Measurements from ENCODE around the gene MRPS5.
"Not testable (repeated sequence)": the region's sequence is repeated elsewhere in the genome, so short reads cannot be mapped to it uniquely, and the experiment has no call there.

MRPS5 gene

DNA sequence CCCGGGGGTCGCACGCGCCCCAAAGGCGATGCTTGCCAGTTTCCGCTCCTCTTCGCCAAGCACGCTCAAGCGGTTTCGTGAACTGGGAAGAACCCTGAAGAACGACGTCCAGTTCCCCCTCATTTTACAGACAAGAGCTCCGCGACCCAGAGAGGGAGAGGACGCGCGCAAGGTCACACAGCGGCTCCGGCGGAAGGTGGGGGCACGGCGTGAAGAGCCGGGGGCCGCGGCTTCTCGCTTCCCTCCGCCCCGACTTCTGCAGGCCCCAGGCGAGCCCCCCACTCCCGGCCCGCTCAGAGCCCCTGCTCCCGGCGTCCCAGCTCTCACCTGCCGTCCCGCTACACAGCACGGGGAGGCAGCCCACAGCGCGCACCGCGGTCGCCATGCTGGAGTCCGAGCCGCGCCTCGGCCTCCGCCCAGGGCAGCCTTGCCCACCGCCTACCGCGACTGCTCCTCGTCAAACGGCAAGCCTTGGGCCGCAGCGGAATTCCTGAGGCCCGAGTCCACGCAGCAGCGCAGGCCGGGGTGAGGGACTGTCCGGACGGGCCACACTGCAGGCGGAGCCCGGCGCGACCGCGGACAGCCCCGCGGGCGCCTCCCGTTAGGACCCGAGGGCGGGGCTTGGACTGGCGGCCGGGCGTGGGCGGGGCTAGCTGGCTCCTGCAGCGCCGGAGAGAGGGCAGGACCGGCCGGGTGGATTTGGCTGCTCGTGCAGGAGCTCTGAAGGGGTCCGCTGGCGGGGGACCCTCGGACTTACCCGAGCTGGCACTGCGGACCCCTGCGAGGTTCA lies at the start of gene MRPS5:
Gene MRPS5 (minus strand): TSS at position 402 of the 790 bp plus-strand sequence. CDS start 17 bp downstream, at position 385.
- peak; percentile 91 for DNase-seq

DNA sequence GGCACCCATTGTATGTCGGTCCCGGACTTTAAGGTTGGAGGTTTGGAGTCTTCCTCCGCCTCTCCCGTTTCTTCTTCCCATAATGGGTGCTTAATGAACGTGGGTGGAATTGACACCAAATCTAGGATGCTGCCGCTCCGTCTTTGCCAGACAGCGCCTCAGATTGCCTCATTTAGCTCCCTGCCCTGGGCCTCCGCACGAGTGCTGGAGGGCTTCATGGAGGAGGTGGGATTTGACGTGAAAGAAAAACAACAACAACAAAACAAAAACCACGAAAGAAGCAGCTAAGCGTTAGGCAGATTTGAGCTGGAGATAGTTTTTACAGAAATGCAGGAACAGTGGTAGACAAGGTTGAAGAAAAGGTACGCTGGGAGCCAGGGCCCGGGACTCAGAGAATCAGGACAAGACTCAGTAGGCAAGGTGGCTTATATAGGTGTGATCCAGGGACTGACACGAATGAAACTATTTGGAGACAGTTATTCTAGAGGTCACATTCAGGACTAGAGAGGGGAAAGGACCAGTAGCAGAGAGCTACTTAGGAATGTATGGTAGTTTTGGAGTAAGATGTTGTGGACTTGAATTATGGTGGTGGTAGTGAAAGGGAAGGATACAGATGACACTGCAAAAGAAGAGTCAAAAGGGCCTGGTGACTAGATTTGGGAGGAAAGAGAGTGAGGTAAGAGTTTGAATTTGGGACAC lies 44.6 kb upstream of the MRPS5 start:
- no peak for DNase-seq

DNA sequence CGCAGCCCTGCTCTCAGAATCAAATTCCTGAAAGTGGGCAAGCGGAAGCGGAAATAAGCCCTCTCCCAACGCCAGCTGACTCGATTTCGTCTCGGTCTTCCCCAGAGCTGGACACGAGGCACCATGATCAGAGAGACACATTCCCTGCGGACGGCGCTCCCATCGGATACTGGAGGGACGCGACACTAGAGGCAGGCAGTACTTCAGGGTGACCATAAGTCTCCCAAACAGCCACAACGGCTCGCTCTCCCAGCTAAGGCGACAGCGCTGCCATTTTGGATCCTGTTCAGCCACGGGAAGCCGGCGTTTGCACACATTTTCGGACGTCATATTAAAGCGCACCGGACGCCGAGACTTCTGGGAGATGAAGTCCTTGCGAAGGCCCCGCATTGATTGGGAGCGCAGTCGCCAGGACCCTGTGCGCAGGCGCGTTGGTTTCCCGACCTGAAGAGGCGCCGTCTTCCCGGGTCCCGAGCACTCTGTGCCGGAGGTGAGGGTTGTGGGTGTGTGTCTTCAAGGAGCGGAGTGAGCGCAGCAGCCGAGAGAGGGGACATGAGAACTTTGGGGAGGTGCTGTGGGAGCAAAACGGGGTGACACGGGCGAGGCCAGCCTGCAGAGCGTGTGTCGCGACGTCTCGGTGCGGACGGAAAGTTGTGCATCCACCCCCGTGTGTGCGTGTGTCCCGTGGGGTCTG lies 43.9 kb upstream of the MRPS5 start, which contains the start of gene ZNF2:
Gene ZNF2 (plus strand): TSS at position 439 of the 694 bp plus-strand sequence. CDS start 10,418 bp downstream, outside the sequence.
- peak; percentile 98 for DNase-seq

DNA sequence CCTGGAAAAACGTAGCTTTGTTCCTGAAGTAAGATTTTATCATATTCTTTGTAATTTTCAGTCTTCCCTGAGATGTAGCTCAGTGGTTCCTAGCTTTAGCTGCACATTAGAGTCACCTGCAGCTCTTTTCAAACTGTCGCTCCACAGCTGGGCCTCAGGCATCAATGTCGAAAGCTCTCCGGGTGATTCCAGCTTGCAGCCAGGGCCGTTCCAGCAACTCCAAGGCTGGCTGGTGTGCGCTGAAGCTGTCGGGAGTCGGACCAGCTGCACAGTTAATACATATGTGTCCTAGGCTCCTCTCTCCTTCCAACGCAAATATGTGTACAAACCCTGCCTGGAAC lies 43.4 kb upstream of the MRPS5 start:
- DNase-seq, result no peak

DNA sequence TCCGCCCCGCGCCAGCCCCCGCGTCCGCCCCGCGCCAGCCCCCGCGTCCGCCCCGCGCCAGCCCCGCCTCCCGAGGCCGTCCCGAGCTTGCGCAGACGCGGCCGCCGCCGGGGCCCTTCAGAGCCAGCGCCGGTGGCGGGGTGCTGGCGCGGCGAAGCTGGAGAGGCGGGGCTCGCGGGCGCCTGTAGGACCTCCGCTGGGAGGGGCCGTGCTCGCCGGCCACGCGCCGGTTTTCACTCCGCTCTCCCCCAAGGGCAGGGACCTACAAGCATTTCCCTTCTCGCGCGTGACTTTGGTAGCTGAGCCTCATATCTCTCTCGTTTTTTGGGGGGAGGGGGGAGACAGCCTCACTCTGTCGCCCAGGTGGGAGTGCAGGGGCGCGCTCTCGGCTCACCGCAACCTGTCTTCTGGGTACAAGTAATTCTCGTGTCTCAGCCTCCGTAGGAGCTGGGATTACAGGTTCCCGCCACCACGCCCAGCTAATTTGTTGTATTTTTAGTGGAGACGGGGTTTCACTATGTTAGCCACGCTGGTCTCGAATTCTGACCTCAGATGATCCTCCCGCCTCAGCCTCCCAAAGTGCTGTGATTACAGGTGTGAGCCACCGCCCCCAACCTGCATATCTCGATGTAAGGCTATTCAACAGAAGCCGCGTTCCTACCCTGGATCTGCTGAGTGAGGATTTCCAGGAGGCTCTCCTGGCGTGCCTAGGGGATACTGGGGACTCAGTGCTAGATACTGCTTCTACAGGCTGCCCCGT lies 38.3 kb upstream of the MRPS5 start, which contains the start of gene ZNF514:
Gene ZNF514 (minus strand): TSS at position 159 of the 760 bp plus-strand sequence. CDS start 6,595 bp downstream, outside the sequence.
- peak; percentile 76 for DNase-seq

- DNase-seq, result peak; percentile 26
Observed at GRCh38 chr2:95158891-95159619, 37.4 kb upstream of the MRPS5 start.

DNA sequence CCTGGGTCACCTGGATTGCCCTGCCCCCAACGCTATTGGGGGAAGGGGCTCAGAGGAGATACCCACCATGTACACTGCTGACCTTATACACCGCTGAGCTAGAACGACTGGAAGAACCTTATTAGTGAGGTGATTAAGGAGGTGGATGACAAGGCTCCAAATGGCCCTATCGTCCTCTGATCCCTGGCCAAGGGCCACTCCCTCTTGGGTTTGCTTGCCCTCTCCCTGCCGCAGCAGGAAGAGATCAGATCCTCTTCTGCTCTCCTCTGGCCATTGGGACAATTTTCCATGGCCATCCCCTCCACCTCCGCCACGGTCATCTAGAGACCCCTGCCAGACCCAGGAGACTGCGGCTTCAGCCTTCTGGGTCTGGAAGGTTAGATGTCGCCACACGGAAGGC lies 36.8 kb upstream of the MRPS5 start:
- DNase-seq, result no peak

DNA sequence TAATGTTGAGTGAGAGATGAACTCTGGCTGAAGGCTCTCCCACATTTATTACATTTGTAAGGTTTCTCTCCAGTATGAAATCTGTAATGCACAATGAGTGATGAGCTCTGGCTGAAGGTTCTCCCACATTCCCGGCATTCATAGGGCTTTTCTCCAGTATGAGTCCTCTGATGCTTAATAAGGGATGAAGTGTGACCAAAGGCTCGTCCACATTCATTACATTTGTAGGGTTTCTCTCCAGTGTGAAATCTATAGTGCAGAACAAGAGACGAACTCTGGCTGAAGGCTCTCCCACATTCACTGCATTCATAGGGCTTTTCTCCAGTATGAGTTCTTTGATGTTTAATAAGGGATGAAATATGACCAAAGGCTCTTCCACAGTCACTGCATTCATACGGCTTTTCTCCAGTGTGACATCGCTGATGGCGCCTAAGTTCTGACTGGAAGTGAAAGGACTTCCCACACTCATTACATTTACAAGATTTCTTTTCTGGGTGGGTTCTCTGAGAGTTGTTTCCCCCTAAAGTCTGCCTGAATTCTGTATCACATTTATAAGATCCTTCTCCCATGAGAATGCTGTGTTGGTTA lies 27.9 kb upstream of the MRPS5 start:
- DNase-seq, result no peak

DNA sequence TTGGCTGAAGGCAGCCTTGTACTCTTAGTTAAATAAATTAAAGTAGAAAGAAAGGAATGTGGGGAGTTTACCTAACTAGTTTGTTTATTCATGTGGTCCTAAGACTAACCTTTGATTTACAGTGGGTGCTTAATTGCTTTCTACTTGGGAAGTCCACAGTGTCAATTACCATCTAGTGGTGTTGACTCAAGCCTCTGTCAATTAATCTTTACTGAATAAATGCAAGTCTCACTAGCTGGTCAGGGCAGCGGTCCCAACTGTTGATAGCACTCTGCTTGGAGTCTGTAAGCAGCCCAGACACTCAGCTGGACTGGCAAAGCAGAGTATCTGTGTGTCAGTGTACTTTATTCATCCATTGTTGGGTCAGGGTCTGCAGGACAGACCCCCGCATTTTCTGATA lies 22.2 kb upstream of the MRPS5 start:
- DNase-seq, result no peak

DNA sequence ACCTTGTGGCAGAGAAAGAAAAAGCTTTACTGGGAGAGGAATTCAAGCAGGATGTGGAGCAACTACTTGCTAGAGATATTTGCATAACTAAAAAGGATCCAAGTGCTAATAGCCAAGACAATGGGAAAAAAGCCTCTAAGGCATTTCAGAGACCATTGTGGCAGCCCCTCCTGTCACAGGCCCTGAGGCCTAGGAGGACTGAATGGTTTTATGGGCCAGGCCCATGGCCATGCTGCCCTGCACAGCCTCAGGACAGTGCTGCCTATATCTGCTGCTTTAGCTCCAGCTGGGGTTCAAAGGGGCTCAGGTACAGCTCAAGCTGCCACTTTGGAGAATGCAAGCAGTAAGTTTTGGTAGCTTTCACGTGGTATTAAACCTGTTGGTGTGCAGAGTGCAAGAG lies 17.1 kb upstream of the MRPS5 start:
- DNase-seq, result no peak

DNA sequence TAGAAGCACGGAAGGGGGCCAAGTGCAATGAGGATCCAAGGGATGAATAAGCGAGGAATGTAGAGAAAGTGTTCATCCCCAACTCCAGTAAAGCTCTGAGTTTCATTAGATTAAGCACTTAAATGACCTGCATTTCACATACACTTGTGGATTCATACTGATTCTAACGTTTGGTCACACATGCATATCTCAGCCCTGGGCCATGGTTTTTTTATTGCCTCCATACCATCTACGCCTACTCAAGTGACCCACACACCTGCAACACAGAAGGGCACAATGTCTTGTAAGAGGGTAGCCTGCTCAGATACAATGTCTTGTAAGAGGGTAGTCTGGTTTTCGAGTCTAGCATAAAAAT lies 566 bp upstream of the MRPS5 start:
- peak; percentile 1 for DNase-seq

GRCh38 chr2:95121093-95121406 lies 558 bp downstream of the MRPS5 start:
- DNase-seq, result no peak

DNA sequence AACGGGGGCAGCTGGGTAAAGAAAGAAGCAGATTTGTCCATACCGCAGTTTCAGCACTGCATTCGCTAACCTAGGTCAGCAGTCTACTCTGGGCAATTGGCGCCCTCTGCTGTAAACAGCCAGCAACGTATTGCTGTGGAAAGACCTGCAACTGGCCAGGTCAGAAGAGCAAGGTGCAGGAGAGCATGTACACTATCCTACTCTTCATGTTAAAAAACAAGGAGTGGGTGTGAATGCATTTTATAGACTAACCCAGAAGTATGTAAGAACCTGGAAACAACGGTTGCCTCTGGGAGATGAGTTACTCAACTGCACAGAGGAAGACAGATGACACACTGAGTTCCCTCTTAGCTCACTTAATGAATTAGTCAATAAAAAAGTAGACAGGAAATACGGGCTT lies 6.2 kb downstream of the MRPS5 start:
- DNase-seq, result peak; percentile 79

DNA sequence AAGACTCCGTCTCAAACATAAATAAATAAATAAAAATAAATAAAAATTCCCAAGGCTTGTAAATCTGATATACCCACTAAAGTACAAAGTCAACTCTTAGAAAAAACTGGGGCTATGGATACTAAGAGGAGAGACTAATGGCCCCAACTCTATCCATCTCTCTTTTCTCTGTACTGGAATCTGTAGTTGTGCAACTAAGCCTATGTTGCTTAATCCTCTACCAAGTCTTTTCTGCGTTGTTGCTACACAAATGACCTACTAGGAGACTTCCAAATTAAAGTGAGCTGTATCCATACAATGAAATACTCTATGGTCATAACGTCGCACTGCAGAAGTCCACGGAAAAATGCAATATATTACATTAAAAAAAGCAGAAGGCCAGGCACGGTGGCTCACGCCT lies 8.1 kb downstream of the MRPS5 start:
- DNase-seq, result no peak

- DNase-seq, result no peak
Observed at GRCh38 chr2:95110395-95110794, 11.2 kb downstream of the MRPS5 start.

- DNase-seq, result no peak
Observed at GRCh38 chr2:95109260-95109659, 12.3 kb downstream of the MRPS5 start.

GRCh38 chr2:95106081-95106480 lies 15.5 kb downstream of the MRPS5 start:
- DNase-seq, result no peak

DNA sequence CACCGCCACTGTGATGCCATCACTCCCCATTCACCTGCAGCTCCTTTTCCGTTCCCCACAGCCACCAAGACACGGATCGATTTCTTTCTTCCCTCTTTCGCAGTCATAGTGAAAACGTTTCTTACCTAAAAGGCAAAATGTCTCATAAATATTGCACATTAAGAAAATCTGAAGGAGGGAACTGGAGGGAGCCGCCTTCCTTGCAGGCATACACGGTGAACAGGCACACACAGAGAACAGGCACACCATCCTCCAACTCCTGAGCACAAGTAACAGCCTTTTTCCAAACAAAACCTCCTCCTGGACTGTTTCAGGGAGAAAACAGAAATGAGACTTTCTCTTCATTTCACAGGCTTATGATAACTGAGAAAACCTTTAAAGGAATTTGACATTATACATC lies 17.0 kb downstream of the MRPS5 start:
- DNase-seq, result no peak

DNA sequence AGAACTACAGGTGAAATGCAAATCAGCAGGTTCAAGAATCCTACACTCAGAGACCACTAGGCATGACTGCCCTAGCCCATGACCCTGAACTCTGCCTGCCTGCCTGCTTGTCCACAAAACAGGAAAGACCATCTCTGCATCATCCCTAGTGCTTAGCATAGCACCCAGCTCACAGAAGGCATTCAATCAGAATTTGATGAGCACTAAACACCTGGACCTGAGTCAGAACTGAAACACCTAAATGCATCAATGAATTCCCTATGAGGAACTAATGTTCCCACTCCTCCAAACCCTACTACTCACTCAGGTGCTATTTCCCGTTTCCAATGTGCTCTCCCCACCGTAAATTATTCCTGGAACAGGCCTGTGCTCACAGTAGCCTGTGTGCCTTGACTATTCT lies 21.7 kb downstream of the MRPS5 start:
- DNase-seq, result no peak

DNA sequence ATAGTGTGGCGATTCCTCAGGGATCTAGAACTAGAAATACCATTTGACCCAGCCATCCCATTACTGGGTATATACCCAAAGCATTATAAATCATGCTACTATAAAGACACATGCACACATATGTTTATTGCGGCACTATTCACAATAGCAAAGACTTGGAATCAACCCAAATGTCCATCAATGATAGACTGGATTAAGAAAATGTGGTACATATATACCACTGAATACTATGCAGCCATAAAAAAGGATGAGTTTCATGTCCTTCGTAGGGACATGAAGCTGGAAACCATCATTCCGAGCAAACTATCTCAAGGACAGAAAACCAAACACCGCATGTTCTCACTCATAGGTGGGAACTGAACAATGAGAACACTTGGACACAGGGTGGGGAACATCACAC lies 23.3 kb downstream of the MRPS5 start:
- DNase-seq, result not testable (repeated sequence)

DNA sequence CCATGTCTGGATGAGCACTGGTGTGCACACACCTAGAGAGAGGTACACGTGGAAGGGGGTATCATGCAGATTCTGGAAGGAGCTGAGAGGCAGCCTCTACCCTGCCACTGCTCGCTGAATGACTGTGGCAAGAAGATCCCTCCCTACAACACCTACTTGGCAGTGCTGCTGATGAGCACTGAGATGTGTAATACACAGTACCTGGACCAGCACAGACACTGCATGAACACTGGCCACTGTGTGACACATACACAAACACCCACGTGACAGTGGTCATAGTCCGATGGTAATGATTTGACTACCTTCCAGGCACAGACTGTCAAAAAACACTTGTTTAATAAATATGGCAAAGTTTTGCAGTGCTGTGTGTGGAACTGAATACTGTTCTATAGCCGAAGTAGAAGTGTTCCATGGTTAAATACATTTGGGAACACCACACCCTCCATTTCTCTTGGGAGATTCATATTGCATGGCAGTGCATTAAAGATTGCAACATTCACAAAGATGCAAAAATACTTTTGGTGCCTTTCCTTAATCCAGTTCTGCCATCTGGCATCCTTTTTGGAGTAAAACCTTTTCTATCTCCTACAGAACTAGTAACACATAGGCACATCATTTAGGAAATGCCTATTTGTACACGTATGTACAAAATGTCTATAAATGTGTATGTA lies 29.6 kb downstream of the MRPS5 start:
- DNase-seq, result no peak
